A549 treated with ZK216348 at 1 μM for 4 hours (cell line): ENCODE results near the gene SFTPD. TPM values are rescaled to one million over a fixed set of nuclear protein-coding genes. Genes with fewer than 3 reads are reported as not detected.

ENCODE experiments used
- total RNA-seq: library from RNA; stranded (reverse); fragments of 200-300 nt; extraction: Qiagen RNA extraction; gene quantifications from 5 replicates; pipeline ENCODE4 v1.2.3, GENCODE V29; 2022; ENCODE audit warnings: low read depth

Gene SFTPD
- 0.19 to 0.41 TPM (median 0.21 TPM) in 5 replicates for total RNA-seq

DNA sequence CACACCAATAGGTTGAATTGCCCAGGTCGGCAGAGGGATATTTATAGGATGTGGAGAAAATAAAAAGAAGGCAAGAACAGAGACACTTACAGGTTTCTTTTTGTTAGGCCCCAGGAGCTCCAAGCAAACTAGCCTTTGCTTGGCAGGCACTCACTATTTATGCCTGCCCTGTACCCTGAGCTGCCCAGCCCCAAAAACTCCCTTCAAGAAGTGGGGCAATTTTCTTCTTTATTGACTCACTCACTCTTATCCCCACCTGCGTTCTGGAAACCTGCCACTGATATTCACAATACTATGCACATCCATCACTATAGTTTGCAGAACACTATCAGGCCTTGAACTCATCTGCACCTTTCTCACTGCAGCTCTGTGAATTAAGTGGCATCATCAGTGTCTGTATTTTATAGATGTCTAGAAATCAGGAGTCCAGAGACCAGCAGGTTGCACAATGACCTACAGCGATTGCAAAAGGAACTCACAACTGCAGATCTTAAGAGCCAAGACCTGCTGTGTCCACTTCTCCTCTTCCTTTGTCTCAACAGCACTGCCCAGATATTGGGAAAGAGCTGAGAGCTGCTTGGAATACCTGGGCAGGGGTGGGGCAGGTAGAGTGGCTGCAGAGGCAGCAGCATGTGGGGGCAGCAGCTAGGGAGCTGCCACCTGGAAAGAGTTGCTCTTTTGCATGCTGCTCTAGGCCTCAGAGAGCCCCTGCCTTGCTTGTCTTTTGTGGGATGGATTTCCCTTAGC lies at the start of gene SFTPD:
TSS of gene SFTPD (minus strand) at position 130 of the 747 bp plus-strand sequence. CDS start 2,446 bp downstream, outside the sequence.

Other genes with a start within 250 kb of the SFTPD start
- 0.37 to 0.55 TPM (median 0.52 TPM) in 4 of 5 replicates, not detected in the other for gene NUTM2B, start 245.9 kb downstream of the SFTPD start, total RNA-seq
- 0.25 to 0.90 TPM (median 0.31 TPM) in 5 replicates for gene NUTM2E, start 122.4 kb downstream of the SFTPD start, total RNA-seq
- 16.6 to 23.4 TPM (median 19.6 TPM) in 5 replicates for gene TMEM254, start 129.6 kb upstream of the SFTPD start, total RNA-seq
- gene PLAC9, start 183.6 kb upstream of the SFTPD start, total RNA-seq: not detected in 5 replicates